HG03039 (cell line): ENCODE measurements around the gene PRSS56.
"Not testable (repeated sequence)": the region's sequence is repeated elsewhere in the genome, so short reads cannot be mapped to it uniquely, and the experiment has no call there.

ENCODE experiments used
- ATAC-seq: cut with Tn5 transposase; IDR thresholded peaks from one replicate; pipeline ENCODE4 v1.9.1; 2021; ENCODE audit warnings: mild to moderate bottlenecking, moderate library complexity; ENCODE audit not compliant: unreplicated experiment

The PRSS56 gene

DNA sequence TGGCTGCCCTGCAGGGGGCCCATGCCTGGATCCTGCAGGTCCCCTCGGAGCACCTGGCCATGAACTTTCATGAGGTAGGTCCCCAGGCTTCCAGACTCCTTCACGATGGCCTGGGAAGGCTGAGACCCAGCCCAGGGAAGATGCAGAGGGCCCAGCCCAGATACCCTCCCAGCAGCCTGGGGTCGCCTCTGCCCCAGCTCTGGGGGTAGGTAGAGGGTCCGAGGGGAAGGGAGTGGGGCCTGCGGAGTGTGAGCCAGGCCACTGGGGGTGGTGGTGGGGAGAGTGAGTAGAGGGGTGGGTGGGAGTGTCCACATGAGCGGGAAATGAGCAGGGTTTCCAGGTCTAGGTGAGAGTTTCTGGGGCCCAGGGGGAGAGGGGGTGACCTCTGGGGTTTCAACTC is 4.6 kb downstream of the PRSS56 start:
- ATAC-seq = no peak

DNA sequence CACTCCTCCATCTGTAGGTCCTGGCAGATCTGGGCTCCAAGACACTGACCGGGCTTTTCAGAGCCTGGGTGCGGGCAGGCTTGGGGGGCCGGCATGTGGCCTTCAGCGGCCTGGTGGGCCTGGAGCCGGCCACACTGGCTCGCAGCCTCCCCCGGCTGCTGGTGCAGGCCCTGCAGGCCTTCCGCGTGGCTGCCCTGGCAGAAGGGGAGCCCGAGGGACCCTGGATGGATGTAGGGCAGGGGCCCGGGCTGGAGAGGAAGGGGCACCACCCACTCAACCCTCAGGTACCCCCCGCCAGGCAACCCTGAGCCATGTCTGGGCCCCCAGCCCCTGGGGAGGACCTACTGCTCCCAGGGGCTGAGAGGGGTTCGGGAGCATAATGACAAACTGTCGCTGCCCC is 5.0 kb downstream of the PRSS56 start:
- ATAC-seq = no peak

DNA sequence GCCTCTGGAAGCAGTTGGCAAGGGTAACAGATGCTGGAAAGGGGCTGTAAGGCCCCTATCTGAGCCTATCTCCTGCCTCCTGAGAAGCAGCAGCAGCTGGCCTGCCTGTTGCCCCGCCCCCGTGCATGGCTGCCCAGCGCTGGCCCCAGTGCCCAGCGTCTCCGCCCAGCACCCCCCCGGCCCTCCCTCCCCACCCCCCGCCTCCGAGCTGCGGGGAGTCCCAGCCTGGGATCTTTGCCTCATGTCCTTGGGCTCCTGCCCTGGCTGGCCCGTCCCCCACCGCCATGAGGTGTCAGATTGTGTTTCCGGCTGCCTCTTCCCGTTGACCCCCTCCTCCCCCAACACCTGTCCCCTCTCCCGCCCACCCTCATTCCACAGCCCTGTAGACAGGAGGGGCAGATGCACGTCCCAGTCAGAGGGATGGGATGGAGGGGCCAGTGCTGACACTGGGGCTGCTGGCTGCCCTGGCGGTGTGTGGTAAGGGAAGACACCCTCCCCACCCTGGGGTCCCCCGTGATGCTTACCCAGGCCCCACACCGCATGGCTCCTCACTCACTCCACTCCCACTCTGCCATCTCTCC is 5.7 kb downstream of the PRSS56 start, which contains the start of gene CHRND:
TSS of gene CHRND (plus strand) at position 370 of the 581 bp plus-strand sequence. CDS start at position 426, 56 bp downstream.
- ATAC-seq = no peak

DNA sequence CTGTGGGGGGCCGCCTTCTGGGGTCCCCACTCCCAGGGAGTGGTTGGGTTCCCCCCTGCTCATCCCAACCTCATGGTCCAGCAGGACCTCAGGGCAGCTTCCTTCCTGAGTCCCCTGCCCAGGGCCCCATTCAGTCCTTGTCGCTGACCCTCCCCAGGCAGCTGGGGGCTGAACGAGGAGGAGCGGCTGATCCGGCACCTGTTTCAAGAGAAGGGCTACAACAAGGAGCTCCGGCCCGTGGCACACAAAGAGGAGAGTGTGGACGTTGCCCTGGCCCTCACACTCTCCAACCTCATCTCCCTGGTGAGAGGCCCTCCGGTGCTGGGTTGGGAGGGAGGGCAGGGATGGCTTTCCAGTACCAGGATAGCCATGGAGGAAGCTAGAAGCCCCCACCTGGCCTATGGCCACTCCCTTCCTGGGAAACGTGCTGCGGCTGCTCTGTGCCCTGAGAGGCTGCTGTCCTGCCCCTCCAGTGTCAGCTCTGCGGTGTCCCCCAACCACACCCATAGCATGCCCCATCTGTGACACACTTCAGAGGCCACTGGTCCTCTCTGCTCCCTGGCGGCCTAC is 6.3 kb downstream of the PRSS56 start:
- ATAC-seq = no peak

DNA sequence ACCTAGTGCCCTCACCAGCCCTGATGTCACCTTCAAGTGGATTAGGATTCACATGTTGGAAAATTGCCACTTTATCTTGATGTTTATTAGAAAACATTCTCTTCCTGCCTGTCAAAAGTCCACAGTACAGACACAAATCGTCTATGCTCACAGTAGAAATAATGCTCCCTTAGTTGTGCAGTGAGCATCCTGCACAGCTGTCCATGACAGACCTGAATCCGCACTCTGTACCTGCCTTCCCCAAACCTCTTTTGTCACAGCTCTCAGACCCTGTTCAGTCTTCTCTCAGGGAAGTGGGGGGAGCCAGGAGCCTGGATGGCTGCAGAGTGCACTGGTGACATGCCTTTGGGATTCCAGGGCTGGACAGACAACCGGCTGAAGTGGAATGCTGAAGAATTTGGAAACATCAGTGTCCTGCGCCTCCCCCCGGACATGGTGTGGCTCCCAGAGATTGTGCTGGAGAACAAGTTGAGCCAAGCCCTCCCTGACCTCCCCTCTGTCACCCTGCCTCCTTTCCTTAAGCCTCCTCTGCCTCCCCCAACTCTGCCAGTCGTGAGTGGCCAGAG is 7.8 kb downstream of the PRSS56 start:
- no peak for ATAC-seq

DNA sequence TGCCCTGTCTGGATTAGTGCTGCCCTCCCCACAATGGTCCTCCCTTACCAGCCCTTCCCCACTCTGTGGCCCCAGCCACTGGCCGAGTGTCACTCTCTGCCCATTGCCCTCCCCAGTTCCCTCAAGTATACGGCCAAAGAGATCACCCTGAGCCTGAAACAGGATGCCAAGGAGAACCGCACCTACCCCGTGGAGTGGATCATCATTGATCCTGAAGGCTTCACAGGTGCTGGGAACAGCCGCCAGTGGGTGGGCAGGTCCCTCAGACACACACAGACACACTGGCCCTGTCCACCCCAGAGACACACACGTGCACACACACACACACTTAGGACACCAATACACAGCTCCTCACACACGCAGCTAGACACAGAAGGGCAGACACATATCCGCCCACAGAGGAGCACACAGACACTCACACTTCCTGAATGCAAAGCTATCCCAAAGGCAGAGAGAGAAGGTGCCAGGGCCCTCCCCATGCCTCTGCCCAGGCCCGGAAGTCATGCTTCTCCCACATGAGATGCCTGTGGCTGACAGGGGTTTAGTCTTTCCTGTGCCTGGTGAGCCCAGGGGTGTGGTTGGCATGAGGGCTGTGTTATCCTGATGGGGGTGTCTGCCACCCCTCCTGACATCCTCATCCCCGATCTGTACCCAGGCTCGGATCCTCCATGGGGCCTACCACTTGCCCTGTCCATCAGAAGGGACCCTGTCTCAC is 8.7 kb downstream of the PRSS56 start:
- ATAC-seq = no peak

DNA sequence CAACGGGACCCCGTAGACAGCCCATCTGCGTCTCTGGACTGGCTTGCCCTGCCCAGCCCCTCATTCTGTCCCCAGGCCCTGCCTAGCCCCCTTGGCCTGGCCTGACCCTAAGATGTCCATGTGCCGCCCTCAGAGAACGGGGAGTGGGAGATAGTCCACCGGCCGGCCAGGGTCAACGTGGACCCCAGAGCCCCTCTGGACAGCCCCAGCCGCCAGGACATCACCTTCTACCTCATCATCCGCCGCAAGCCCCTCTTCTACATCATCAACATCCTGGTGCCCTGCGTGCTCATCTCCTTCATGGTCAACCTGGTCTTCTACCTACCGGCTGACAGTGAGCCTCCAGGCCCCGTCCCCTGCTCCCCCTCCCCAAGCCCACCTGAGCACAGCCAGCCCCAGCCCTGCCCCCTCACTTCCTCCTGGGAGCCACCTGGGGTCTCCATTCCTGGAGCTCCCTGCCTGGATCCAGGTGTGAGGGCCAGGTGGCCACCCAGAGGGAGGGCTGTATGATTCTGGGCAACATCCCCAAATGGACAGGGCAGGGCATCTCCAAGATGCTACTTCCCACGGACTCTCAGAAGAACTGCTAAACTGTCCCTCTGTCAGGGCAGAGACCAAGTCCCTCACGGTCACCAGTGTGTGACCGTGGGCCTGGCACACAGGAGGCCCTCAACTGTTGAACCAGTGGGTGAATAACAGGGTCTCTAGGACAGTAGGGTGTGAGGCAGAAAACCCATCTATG is 9.8 kb downstream of the PRSS56 start:
- no peak for ATAC-seq

DNA sequence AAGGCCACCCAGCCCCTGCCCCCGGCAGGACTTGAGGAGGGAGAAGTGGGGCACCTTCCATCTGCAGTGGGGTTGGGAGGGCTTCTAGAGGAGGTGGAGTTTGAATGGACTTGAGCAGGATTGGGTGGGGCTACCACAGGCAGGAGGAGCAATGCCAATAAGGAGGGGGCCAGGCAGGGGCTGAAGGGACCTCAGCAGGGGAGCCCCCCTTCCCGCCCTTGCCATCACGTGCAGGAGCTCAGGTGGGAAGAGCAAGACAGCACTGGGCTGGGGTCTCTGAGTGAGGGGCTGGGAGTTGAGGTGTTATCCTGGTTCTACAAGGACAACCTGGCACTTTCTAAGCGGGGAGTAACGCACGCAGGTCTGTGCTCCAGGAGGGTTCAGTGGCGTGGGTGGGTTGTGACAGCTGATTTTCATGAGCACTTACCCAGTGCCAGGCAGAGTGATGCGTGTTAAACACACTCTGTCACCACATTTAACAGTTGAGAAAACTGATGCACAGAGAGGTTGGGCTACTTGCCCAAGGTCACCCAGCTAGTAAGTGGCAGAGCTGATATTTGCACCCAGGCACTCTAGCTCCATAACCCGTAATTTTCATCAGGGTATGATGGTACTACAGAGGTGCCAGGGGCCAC is 10.6 kb downstream of the PRSS56 start:
- ATAC-seq = no peak

DNA sequence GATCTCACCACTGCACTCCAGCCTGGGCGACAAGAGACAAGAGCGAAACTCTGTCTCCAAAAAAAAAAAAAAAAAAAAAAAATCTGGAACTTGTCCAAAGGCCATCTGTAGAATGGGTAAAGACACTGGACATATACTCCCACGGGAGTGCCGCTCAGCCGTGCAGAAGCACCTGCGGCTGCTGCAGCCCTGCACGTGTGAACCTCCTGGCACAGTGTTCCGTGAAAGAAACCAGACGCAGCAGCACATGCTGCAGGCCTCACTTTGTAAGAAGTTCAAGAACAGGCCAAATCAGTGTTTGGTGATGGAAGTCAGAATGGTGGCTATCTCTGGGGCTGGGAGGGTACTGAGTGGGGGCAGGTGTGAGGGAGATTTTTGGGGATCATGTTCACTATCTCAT is 12.2 kb downstream of the PRSS56 start:
- no peak for ATAC-seq

DNA sequence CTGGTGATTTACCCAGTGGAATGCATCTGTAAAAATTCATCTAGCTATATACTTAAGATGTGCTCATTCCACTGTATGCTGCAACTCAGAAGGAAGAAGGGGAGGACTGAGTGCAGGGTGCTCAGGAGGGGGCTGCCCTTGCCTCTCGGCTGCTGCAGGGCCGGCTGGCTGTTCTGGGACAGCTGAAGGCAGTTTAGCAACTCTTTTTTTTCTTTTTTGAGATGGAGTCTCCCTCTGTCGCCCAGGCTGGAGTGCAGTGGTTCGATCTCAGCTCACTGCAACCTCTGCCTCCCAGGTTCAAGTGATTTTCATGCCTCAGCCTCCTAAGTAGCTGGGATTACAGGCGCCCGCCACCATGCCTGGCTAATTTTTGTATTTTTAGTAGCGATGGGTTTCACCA is 12.6 kb downstream of the PRSS56 start:
- ATAC-seq = not testable (repeated sequence)

DNA sequence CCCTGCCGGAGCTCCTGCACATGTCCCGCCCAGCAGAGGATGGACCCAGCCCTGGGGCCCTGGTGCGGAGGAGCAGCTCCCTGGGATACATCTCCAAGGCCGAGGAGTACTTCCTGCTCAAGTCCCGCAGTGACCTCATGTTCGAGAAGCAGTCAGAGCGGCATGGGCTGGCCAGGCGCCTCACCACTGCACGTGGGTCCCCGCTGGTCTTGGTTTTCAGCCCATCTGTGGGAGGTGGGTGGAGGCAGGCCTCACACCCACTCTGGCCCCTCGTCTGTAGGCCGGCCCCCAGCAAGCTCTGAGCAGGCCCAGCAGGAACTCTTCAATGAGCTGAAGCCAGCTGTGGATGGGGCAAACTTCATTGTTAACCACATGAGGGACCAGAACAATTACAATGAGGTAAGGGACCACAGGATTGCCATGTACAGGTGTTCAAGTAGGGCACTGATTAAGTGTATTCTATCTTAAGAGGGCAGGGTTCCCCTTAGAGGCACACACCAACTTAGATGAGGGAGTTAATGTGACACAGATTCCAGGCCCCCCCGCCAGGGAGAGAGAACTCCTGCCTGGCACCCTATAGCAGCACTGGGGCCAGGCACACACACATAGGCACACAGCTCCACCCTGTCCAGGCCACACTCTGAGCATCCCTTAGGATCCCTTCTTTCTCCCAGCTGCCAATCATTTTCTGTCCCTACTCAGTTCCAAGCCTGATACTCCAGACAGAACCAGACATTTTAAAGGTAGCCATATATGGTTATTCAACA is 13.9 kb downstream of the PRSS56 start:
- no peak for ATAC-seq

DNA sequence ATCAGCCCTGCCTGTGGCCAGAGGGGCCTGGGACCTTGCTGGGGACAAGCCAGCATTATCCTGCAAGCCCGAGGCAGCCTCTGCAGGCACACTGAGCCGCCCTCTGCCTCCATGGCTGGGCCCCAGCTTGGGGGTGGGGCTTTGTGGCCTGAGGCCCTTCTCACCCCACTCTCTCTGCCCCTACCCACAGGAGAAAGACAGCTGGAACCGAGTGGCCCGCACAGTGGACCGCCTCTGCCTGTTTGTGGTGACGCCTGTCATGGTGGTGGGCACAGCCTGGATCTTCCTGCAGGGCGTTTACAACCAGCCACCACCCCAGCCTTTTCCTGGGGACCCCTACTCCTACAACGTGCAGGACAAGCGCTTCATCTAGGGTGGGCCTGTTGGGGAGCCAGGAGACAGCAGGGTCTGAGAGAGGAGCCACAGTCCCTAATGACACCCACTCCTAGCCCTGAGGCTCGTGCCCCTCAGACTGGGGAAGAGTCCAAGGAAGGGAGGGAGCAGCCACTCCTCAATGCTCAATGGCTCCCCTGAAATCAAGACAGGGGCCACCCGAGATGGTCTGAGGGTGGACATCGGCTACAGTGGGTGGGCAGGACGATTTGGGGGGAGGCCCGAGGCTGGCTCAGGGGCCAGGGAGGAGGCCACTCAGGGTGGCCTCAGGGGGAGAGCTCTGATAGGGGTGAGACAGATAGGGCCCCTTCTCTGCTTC is 14.9 kb downstream of the PRSS56 start:
- ATAC-seq = no peak

DNA sequence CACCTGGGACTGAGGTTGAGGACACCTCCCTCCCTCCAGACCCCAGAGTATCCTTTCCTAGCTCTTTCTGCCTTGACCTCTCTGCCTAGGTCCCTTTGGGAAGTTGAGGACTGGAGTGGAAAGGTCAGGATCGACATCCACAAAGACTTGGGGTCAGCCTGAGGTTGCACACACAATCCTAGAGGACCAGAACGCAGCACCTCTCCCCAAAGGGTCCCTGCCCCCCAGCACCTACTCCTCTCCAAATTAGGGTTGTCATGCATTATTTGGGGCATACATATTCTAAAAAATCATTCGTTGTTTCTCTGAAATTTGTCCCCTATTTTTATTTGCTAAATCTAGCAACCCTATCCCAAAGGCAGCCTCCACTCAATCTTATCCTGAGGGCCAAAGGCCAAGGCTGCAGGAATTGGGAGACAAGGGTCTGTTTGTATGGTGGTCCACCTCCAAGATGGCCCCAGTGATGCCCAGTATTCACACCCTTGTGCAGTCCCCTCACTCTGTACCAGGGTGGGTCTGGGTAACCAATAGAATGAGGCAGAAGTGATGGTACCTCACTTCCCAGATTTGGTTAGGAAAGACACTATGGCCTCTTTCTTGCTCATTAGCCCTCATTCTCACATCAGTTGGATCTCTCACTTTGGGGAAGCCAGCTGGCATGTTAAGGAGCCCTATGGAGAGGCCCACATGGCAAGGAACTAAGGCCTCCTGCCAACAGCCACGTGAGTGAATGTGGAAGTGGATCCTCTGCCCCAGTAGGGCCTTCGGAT is 15.8 kb downstream of the PRSS56 start:
- no peak for ATAC-seq

DNA sequence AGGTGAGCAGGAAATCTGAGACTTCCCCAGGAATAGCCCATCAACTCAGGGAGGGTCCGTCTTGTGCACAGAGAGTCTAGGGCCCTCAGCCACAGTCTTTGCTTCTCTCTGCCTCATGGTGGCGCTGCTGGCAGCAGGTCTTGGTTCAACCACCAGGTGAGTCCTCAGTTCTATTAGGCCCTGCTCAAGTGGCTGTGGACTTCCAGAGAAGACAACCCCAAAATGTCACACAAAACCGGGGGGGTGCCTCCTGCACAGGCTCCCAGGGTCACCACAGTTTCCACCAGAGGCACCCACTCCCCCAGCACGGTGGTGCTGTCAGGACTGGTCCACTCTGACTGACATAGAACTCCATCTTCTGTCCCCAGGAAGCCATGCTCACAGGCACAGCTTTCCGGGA is 16.9 kb downstream of the PRSS56 start:
- ATAC-seq = no peak

DNA sequence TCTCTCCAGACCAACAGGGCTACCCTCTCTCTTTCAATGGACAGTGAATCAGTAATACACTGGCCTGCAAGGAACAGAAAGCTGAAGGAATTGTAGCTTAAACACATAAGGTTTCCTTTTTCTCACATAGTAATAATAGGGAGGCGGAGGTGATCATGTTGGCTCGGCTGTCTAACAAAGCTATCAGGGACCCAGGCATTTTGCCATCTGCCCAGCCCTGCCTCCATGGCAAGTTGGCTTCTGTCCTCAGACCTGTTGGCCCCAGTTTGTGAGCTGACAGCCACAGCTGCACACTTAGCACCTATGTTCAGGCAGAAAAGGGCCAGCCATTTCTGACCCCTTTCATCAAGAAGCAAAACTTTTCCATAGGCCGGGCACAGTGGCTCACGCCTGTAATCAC is 17.3 kb downstream of the PRSS56 start:
- ATAC-seq = no peak

DNA sequence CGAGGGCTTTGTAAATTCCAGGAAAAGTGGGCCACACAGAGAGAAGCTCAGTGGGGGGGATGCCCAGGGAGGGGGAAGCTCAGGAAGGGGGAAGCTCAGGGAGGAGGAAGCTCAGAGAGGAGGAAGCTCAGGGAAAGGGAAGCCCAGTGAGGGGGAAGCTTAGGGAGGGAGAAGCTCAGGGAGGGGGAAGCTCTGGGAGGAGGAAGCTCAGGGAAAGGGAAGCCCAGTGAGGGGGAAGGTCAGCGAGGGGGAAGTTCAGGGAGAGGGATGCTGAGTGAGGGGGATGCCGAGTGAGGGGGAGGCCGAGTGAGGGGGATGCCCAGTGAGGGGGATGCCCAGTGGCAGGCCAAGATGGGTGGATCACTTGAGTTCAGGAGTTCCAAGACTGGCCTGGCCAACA is 18.5 kb downstream of the PRSS56 start:
- no peak for ATAC-seq

DNA sequence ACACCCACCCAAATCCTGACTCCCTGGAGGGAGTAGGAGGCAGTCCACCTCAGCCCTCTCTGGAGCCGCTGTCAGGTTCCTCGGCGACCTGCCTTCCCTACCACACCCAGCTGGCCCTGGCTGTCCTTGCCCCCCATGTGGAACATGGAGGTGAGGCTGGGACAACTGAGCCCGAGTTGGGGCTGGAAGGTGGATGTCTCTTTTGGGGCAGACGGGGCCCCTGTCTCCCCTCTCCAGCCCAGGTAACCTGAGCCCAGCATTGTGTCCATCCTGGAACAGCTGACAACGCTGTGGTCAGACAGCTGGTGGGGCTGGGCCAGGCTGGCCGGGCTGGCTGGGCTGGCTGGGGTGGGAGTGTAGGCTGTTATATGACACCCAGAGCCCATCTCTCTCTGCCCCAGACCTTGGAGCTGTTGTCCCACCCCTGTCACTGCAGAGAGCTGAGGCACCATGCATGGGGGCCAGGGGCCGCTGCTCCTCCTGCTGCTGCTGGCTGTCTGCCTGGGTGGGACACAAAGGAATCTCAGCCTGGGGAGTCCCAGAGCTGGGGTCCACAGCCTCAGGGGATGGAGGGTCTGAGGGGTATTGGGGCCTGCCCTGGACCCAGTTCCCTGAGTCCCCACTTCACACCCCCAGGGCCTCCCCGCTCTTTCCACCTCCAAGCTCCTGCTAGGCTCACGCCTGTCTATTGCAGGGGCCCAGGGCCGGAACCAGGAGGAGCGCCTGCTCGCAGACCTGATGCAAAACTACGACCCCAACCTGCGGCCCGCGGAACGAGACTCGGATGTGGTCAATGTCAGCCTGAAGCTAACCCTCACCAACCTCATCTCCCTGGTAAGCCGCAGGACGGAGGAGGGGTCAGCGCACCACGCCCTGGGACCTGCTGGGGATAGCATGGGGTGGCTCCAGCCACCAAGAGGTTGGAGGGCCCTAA is 19.4 kb downstream of the PRSS56 start, which contains the start of gene CHRNG:
TSS of gene CHRNG (plus strand) at position 395 of the 934 bp plus-strand sequence. CDS start at position 451, 56 bp downstream.
- ATAC-seq = no peak
